ENCODE data around the gene SLF2. TPM values are rescaled to one million over a fixed set of nuclear protein-coding genes. Genes with fewer than 3 reads are reported as not detected.
A peak's percentile ranks its signal among the peaks of the same experiment; 100 is the strongest.

Gene SLF2
- total and polyA plus RNA-seq, 2 of the 8 experiments (the other 6 are each of a cell fraction or from before 2014, with no cell fraction given) = 5.5 to 20.9 TPM

DNA sequence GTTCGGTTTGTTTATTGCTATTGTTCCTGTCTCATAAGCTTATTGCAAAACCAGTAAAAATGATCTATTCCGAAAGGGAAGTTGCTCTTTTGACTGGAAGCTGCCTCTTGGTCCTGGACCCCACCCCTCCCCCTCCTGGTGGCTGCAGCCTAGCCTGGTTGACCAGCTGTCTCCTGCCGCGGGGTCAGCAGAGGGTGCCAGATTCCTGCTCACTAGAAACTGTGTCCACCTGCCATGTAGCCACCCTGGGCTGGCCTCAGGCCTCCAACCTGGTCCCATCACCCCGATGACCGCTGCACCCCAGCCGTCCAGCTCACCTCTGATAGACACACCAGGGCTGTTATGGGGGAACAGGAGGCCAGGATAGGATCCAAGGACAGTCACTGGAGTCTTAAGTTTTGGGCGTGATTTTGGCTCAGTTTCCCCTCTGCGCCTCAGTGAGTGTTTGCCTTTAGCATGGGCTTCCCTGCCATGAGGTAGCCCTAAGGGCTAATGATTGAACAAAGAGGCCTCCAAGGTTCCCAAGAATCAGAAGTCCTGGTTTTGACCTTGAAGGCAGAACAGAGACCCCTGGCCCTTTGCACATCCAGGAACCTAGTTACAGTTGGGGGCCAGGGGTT, 32.9 kb upstream of the SLF2 start:
- Histone ChIP-seq H3K4me1 (replicated peaks in 1 of 4; ENCODE audit: control insufficient read depth in 3 of 4, insufficient read depth in 4 of 4, low read length in 3 of 4) (peaks cover 0 to 3% (median 2%) of the 10 kb centered on the region in 4 experiments; a peak in 3 of 7 replicates), H3K56ac (replicated peaks; ENCODE audit: insufficient read length, low read depth, low read length) (no peak overlapping the region), H3K23ac (ENCODE audit: insufficient read length) (no peak overlapping the region), H2BK12ac (ENCODE audit: low read depth, low read length) (no peak overlapping the region), H2AK5ac (ENCODE audit: low read depth, low read length) (no peak overlapping the region), H3K79me2 (ENCODE audit: control insufficient read depth in 1 of 2, insufficient read depth in 2 of 2, low read length in 2 of 2) (no peaks in the 10 kb centered on the region), H2AFZ (ENCODE audit: low read length) (no peak overlapping the region), H3K27ac (ENCODE audit: low read depth, low read length) (no peak overlapping the region), H3K18ac (ENCODE audit: extremely low read depth, low read length) (no peak overlapping the region), H4K5ac (ENCODE audit: insufficient read length, low read depth, low read length) (no peak overlapping the region), H2BK120ac (replicated peaks; ENCODE audit: low read depth, low read length) (no peak overlapping the region), H2BK15ac (ENCODE audit: low read length) (no peak overlapping the region), H3K36me3 (ENCODE audit: control insufficient read depth in 2 of 4, insufficient read depth in 4 of 4, low read length in 3 of 4) (no peaks in the 10 kb centered on the region), H4K20me1 (replicated peaks in 1 of 2; ENCODE audit: control insufficient read depth in 1 of 2, insufficient read depth in 2 of 2, low read length in 2 of 2) (peaks cover 0 to 2% of the 10 kb centered on the region in 2 experiments), H4K91ac (replicated peaks; ENCODE audit: insufficient read length, low read length) (no peak overlapping the region), H3K27me3 (replicated peaks in 1 of 4; ENCODE audit: control insufficient read depth in 3 of 4, extremely low read depth in 1 of 4, insufficient read depth in 3 of 4, low read length in 3 of 4) (peaks cover 0 to 12% (median 5%) of the 10 kb centered on the region in 4 experiments; a peak in 4 of 7 replicates), H3K79me1 (ENCODE audit: low read depth, low read length) (no peaks in the 10 kb centered on the region), H3K9ac (replicated peaks in 1 of 4; ENCODE audit: extremely low read depth in 1 of 4, low read depth in 3 of 4, low read length in 3 of 4) (no peak overlapping the region), H3K23me2 (ENCODE audit: low read depth, low read length) (no peaks in the 10 kb centered on the region), H2BK5ac (ENCODE audit: low read depth, low read length) (no peak overlapping the region), H3K4me2 (ENCODE audit: insufficient read depth in 1 of 2, low read depth in 2 of 2, low read length in 2 of 2) (no peak overlapping the region), H3K14ac (ENCODE audit: insufficient read length) (no peak overlapping the region), H2BK20ac (ENCODE audit: low read length) (no peak overlapping the region), H3K4me3 (ENCODE audit: extremely low read depth in 1 of 4, insufficient read depth in 2 of 4, low read depth in 3 of 4, low read length in 4 of 4) (no peak overlapping the region), H3K4ac (replicated peaks; ENCODE audit: insufficient read length, low read depth, low read length) (no peak overlapping the region), H4K8ac (ENCODE audit: extremely low read depth, insufficient read depth, low read length) (no peak overlapping the region), H3K9me3 (ENCODE audit: insufficient read depth in 2 of 2, low read depth in 1 of 2, low read length in 1 of 2) (no peaks in the 10 kb centered on the region)
- ChIA-PET POLR2A (ENCODE audit: partially characterized antibody) (interaction anchor here (0.5 to 1.9 kb wide), 5 partner anchors 9 to 319 kb away, joined by 3 to 8 read pairs (median 4); no protein-coding TSS in a partner anchor), CTCF (ENCODE audit: partially characterized antibody) (interaction anchor here (0.9 to 10.6 kb wide), 25 partner anchors 8 to 359 kb away, joined by 3 to 110 read pairs (median 5); partner anchors contain the start of gene HIF1AN)
- TF ChIP-seq TAF7 (optimal IDR thresholded peaks at IDR 0.05; ENCODE audit: borderline replicate concordance, low read depth, low read length) = no peak
- TF ChIP-seq, protein P1, sequence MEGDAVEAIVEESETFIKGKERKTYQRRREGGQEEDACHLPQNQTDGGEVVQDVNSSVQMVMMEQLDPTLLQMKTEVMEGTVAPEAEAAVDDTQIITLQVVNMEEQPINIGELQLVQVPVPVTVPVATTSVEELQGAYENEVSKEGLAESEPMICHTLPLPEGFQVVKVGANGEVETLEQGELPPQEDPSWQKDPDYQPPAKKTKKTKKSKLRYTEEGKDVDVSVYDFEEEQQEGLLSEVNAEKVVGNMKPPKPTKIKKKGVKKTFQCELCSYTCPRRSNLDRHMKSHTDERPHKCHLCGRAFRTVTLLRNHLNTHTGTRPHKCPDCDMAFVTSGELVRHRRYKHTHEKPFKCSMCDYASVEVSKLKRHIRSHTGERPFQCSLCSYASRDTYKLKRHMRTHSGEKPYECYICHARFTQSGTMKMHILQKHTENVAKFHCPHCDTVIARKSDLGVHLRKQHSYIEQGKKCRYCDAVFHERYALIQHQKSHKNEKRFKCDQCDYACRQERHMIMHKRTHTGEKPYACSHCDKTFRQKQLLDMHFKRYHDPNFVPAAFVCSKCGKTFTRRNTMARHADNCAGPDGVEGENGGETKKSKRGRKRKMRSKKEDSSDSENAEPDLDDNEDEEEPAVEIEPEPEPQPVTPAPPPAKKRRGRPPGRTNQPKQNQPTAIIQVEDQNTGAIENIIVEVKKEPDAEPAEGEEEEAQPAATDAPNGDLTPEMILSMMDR (IDR thresholded peaks at IDR 0.05; ENCODE audit: control extremely low read depth in 1 of 3, insufficient read depth in 1 of 3, low read depth in 1 of 3, low read length in 3 of 3) = peak in 2 of 3 experiments; percentile 31 to 33; a peak in 2 of 4 replicates
- no peak for TF ChIP-seq SP1 (IDR thresholded peaks at IDR 0.05; ENCODE audit: low read depth, low read length)
- TF ChIP-seq, protein P2, sequence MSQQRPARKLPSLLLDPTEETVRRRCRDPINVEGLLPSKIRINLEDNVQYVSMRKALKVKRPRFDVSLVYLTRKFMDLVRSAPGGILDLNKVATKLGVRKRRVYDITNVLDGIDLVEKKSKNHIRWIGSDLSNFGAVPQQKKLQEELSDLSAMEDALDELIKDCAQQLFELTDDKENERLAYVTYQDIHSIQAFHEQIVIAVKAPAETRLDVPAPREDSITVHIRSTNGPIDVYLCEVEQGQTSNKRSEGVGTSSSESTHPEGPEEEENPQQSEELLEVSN (IDR thresholded peaks at IDR 0.05) = no peak
- no peak for TF ChIP-seq TEAD4 (IDR thresholded peaks at IDR 0.05; ENCODE audit: low read depth, low read length)
- TF ChIP-seq RAD21 (IDR thresholded peaks at IDR 0.05 in 1 of 2, conservative IDR thresholded peaks at IDR 0.05 in 1 of 2; ENCODE audit: low read depth in 2 of 2, low read length in 2 of 2) = peak; percentile 24 to 39; a peak in 3 of 4 replicates
- no peak for TF ChIP-seq TBP (IDR thresholded peaks at IDR 0.05; ENCODE audit: low read depth, low read length)
- FAIRE-seq = no peak
- no peak for DNase-seq (ENCODE audit: low read depth in 1 of 2, low spot score in 2 of 2)
- WGBS, 2 experiments (ENCODE audit: extremely low coverage in 1 of 2, insufficient coverage in 1 of 2, insufficient read length in 1 of 2, insufficient replicate concordance in 2 of 2, low coverage in 1 of 2, low lambda C conversion rate in 2 of 2, missing lambda C conversion rate in 1 of 2) = 81% methylated on average over 9 of the region's 9 CpGs; no CpG with 5 or more reads in 1 of the 2 experiments
